K562 (cell line): Measurements from ENCODE around the gene C2CD4D. TPM values are rescaled to one million over a fixed set of nuclear protein-coding genes. Genes with fewer than 3 reads are reported as not detected.

Experiments used
- ATAC-seq: fragments of 200-7000 bp; cut with Tn5 transposase; 3 replicates; pipeline ENCODE4 v1.9.1; 2020; ENCODE audit warnings: moderate library complexity
- BruUV-seq: library from RNA; stranded (reverse); fragments of 400-500 nt; replicated peaks from 2 replicates; lab custom pipeline; 2021; lab: Mats Ljungman, UMichigan
- CTCF ChIA-PET: fragments of 300-600 bp; formaldehyde crosslinking; extraction: SDS; loops from one replicate; lab custom pipeline; 2021; ENCODE audit warnings: low intra/inter-chr PET ratio; lab: Yijun Ruan, JAX
- POLR2A ChIA-PET: fragments of 300-600, 350-650 bp; sonication (Branson Sonifier 250); formaldehyde crosslinking; extraction: SDS; loops from one replicate; lab custom pipeline; 2021; ENCODE audit warnings: antibody characterized with exemption, inconsistent platforms; lab: Yijun Ruan, JAX
- DNase-seq, 4 experiments: peaks; one replicate each; pipeline versions ENCODE4 v3.0.0 to v3.0.0-alpha.2; 2011 to 2018; ENCODE audit warnings: low spot score in 3 of 4, mixed read lengths in 3 of 4; ENCODE audit errors: extremely low read depth in 1 of 4
- FAIRE-seq: peaks from 2 replicates; lab custom pipeline; 2011; peaks lifted over from hg19 to GRCh38; lab: Jason Lieb, UNC
- H2AFZ ChIP-seq: 2 replicates; pipeline ENCODE4 v1.6.0; 2011; ENCODE audit warnings: low read depth, low read length, control low read depth, inconsistent platforms
- H3K27ac ChIP-seq: fragments of 200-600 bp; 3 replicates; pipeline ENCODE4 v1.8.0; 2011; ENCODE audit warnings: low read depth, mild to moderate bottlenecking, control low read depth, inconsistent platforms, low read length, moderate library complexity, mixed read lengths; ENCODE audit errors: extremely low read depth
- H3K27me3 ChIP-seq, 2 experiments: fragments of 300-600 bp in 1 of 2; 2 replicates in 1 of 2; 3 replicates in 1 of 2; pipeline versions ENCODE4 v1.6.0 to v1.8.0; 2011; ENCODE audit warnings: inconsistent platforms in 2 of 2, low read length in 2 of 2, mild to moderate bottlenecking in 1 of 2, mixed read lengths in 1 of 2, moderate library complexity in 1 of 2; ENCODE audit not compliant: control insufficient read depth in 2 of 2, insufficient read depth in 2 of 2
- H3K36me3 ChIP-seq: fragments of 300-600 bp; 3 replicates; pipeline ENCODE4 v1.8.0; 2011; ENCODE audit warnings: mild to moderate bottlenecking, low read length, inconsistent platforms; ENCODE audit not compliant: control insufficient read depth, insufficient read depth
- H3K4me1 ChIP-seq, 2 experiments: fragments of 200-600 bp in 1 of 2; replicated peaks in 1 of 2; 2 replicates in 1 of 2; 3 replicates in 1 of 2; pipeline versions ENCODE4 v1.5.1 to v1.8.0; 2011; ENCODE audit warnings: inconsistent platforms in 2 of 2, low read length in 2 of 2, mild to moderate bottlenecking in 1 of 2, mixed read lengths in 1 of 2, moderate library complexity in 1 of 2; ENCODE audit not compliant: control insufficient read depth in 2 of 2, insufficient read depth in 2 of 2
- H3K4me2 ChIP-seq: 2 replicates; pipeline ENCODE4 v1.6.1; 2011; ENCODE audit warnings: low read length, control low read depth, inconsistent platforms, mixed read lengths; ENCODE audit not compliant: insufficient read depth
- H3K4me3 ChIP-seq: fragments of 200-600 bp; sonication (generic), shearing (Covaris generic); 2 replicates; pipeline ENCODE4 v1.5.1; 2016; ENCODE audit warnings: control low read depth, inconsistent platforms
- H3K79me2 ChIP-seq: fragments of 200-600 bp; 3 replicates; pipeline ENCODE4 v1.8.0; 2011; ENCODE audit warnings: low read length, inconsistent platforms; ENCODE audit not compliant: control insufficient read depth, insufficient read depth
- H3K9ac ChIP-seq, 2 experiments: 2 replicates each; pipeline versions ENCODE4 v1.6.0 to v1.6.1; 2011; ENCODE audit warnings: low read depth in 2 of 2, low read length in 2 of 2, control low read depth in 1 of 2, inconsistent platforms in 1 of 2, mild to moderate bottlenecking in 1 of 2, mixed read lengths in 1 of 2; ENCODE audit not compliant: insufficient read depth in 1 of 2
- H3K9me1 ChIP-seq: one replicate; pipeline ENCODE4 v1.6.0; 2011; ENCODE audit warnings: inconsistent platforms, mild to moderate bottlenecking, low read length, moderate library complexity; ENCODE audit not compliant: control insufficient read depth, insufficient read depth
- H3K9me3 ChIP-seq: replicated peaks from 2 replicates; pipeline ENCODE4 v1.5.1; 2011; ENCODE audit warnings: low read depth, low read length, inconsistent platforms; ENCODE audit not compliant: control insufficient read depth, insufficient read depth
- H4K20me1 ChIP-seq: replicated peaks from 2 replicates; pipeline ENCODE4 v1.6.1; 2011; ENCODE audit warnings: low read length, inconsistent platforms, mixed read lengths; ENCODE audit not compliant: control insufficient read depth, insufficient read depth
- GTF2F1 ChIP-seq: IDR thresholded peaks from 2 replicates; pipeline ENCODE4 v1.6.1; 2011; ENCODE audit warnings: low read depth, low read length, improper control_type of control experiment
- PHF21A ChIP-seq: fragments of 450-650 bp; IDR thresholded peaks from 2 replicates; pipeline ENCODE4 v1.6.1; 2017; ENCODE audit warnings: low read depth, borderline replicate concordance
- PREB ChIP-seq: sonication (generic); formaldehyde crosslinking; IDR thresholded peaks from 2 replicates; pipeline ENCODE4 v1.8.1; 2023; ENCODE audit warnings: mild to moderate bottlenecking, missing genetic modification reagents
- ZBTB33 ChIP-seq: sonication (generic); formaldehyde crosslinking; IDR thresholded peaks from 2 replicates; pipeline ENCODE4 v1.8.1; 2023; ENCODE audit warnings: mild to moderate bottlenecking, missing genetic modification reagents
- ZNF23 ChIP-seq: fragments of 250-450 bp; sonication (Bioruptor Pico); IDR thresholded peaks from 2 replicates; pipeline ENCODE4 v1.4.0; 2020; ENCODE audit warnings: mild to moderate bottlenecking
- ZNF639 ChIP-seq, 2 experiments: fragments of 200-800 bp in 1 of 2; sonication (Bioruptor generic) in 1 of 2; sonication (generic) in 1 of 2; formaldehyde crosslinking in 1 of 2; IDR thresholded peaks in 1 of 2; conservative IDR thresholded peaks in 1 of 2; 2 replicates each; pipeline versions ENCODE4 v1.5.0 to v1.6.1; 2016 to 2020; ENCODE audit warnings: missing compliant biosample characterization in 1 of 2, missing genetic modification characterization in 1 of 2, missing genetic modification reagents in 1 of 2
- in situ Hi-C: fragments of 300-500 bp; cut with MboI; formaldehyde crosslinking; loops from 4 replicates; pipeline ENCODE4 v1.15.0; 2018; ENCODE audit warnings: inconsistent platforms, mixed read lengths
- intact Hi-C: fragments of 100-400 bp; cut with micrococcal nuclease; formaldehyde crosslinking; loops from 2 replicates; pipeline ENCODE4 v1.14.2; 2022
- polyA plus RNA-seq, 8 experiments: library from polyadenylated mRNA; depleted of rRNA in 4 of 8; stranded (reverse) in 5 of 8; unstranded in 3 of 8; fragments of >200 nt; fragmentation: Nextera tagmentation in 2 of 8; fragmentation: Illumina TruSeq in 1 of 8; extraction: Ambion mirVana in 2 of 8; extraction: Trizol in 1 of 8; gene quantifications; 2 replicates each; pipeline versions ENCODE4 v1.2.1 to v1.2.3, GENCODE V29; 2011 to 2014; ENCODE audit warnings: inconsistent platforms in 1 of 8, missing spikeins in 1 of 8
- total RNA-seq, 7 experiments: library from RNA; depleted of rRNA in 6 of 7; stranded (reverse); fragments of >200 nt in 6 of 7; fragmentation: Illumina TruSeq in 2 of 7; extraction: Trizol in 2 of 7; gene quantifications; 2 replicates each; pipeline versions ENCODE4 v1.2.1 to v1.2.3, GENCODE V29; 2011 to 2021; ENCODE audit warnings: low replicate concordance in 1 of 7

The C2CD4D gene
- total and polyA plus RNA-seq, 9 of the 15 experiments (the other 6 are each of a cell fraction or from before 2014, with no cell fraction given): not detected

- intact Hi-C loops (no loop called here), in situ Hi-C loops (no loop called here)
- no peaks in the 10 kb centered on the region for H3K9me3 ChIP-seq
- no peaks in the 10 kb centered on the region for H3K79me2 ChIP-seq
- ATAC-seq: no peak
- peaks cover 4% of the 10 kb centered on the region for H3K9me1 ChIP-seq
- H4K20me1 ChIP-seq: 0 out of 2 replicates have a peak, but pooled peaks cover 3% of the 10 kb centered on the region
- ChIA-PET CTCF (no interaction called here), POLR2A (no interaction called here)
- peaks cover 8 to 9% of the 10 kb centered on the region in 2 experiments; a peak in 3 of 5 replicates for H3K4me1 ChIP-seq
- no peak overlapping the region for H2AFZ ChIP-seq
- peaks cover 34 to 65% of the 10 kb centered on the region in 2 experiments for H3K27me3 ChIP-seq
- H3K9ac ChIP-seq: no peak overlapping the region
- no peak overlapping the region for H3K4me3 ChIP-seq
- no peak overlapping the region for H3K27ac ChIP-seq
- H3K4me2 ChIP-seq: no peak overlapping the region
- TF ChIP-seq GTF2F1 (no peak), PHF21A (no peak), PREB (no peak), ZNF23 (CRISPR knock-in tag) (no peak), ZBTB33 (CRISPR knock-in tag) (no peak), ZNF639 (CRISPR knock-in tag; conservative IDR thresholded peaks at IDR 0.05 in 1 of 2, IDR thresholded peaks at IDR 0.05 in 1 of 2) (no peak)
- no peak for DNase-seq
- FAIRE-seq: no peak
- BruUV-seq: no TSS peak
- H3K36me3 ChIP-seq: no peaks in the 10 kb centered on the region
Observed at GRCh38 chr1:151849871-151850270, 10.3 kb upstream of the C2CD4D start.
